Neural crest cell (in vitro differentiated cells): ENCODE data around the gene CAPN9. TPM values are rescaled to one million over a fixed set of nuclear protein-coding genes. Genes with fewer than 3 reads are reported as not detected.

Source experiments
- DNase-seq: peaks from one replicate; pipeline ENCODE4 v3.0.0; 2021; ENCODE audit warnings: low read depth, mixed read lengths, low spot score
- H3K27ac Mint-ChIP-seq: one replicate; pipeline ENCODE4 v1.8.0; 2021; ENCODE audit warnings: mild to moderate bottlenecking, mixed read lengths; ENCODE audit not compliant: unreplicated experiment
- H3K27me3 Mint-ChIP-seq: 2 replicates; pipeline ENCODE4 v1.8.0; 2021; ENCODE audit warnings: low read depth, mild to moderate bottlenecking, mixed read lengths
- H3K36me3 Mint-ChIP-seq: 2 replicates; pipeline ENCODE4 v1.8.0; 2021; ENCODE audit warnings: low read depth, mild to moderate bottlenecking, mixed read lengths
- H3K4me1 Mint-ChIP-seq: 2 replicates; pipeline ENCODE4 v1.8.0; 2021; ENCODE audit warnings: mixed read lengths
- H3K4me3 Mint-ChIP-seq: one replicate; pipeline ENCODE4 v1.8.0; 2021; ENCODE audit warnings: mild to moderate bottlenecking, mixed read lengths
- H3K9me3 Mint-ChIP-seq: 2 replicates; pipeline ENCODE4 v1.8.0; 2021; ENCODE audit warnings: mixed read lengths
- total RNA-seq: library from RNA; stranded (reverse); gene quantifications from 2 replicates; pipeline ENCODE4 v1.2.1, GENCODE V29; 2021
- TF ChIP-seq, protein P1 (sequence below): fragments of 200-600 bp; sonication (generic); conservative IDR thresholded peaks from 2 replicates; pipeline ENCODE4 v1.5.0; 2021; ENCODE audit warnings: antibody characterized with exemption, mild to moderate bottlenecking

CAPN9 gene
- total RNA-seq, 1 donor from 2014 or later, result 4.0 TPM

DNA sequence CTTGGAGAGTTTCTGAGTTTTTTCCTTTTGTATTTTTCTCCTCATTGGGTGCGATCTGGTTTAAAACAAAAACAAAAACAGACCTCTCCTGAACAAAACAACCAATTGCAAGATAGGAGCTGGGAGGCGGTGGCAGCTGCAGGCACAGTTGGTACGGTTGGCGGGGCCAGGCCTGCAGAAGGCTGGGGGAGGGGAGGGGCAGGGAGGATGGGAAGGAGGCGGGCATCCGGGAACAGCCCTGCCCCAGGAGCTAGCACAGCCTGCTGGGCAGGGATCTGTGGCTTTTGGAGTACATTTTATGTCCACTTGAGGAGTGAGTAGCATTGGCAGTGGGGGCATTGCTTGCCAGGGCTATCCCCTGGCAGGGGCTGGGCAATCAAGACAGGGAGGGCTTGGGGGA is 5.2 kb downstream of the CAPN9 start:
- H3K36me3 Mint-ChIP-seq, result no peaks in the 10 kb centered on the region
- no peak overlapping the region for H3K27ac Mint-ChIP-seq
- no peaks in the 10 kb centered on the region for H3K27me3 Mint-ChIP-seq
- H3K4me1 Mint-ChIP-seq, result peaks cover 49% of the 10 kb centered on the region
- no peak overlapping the region for H3K4me3 Mint-ChIP-seq
- no peak for DNase-seq
- TF ChIP-seq, protein P1, sequence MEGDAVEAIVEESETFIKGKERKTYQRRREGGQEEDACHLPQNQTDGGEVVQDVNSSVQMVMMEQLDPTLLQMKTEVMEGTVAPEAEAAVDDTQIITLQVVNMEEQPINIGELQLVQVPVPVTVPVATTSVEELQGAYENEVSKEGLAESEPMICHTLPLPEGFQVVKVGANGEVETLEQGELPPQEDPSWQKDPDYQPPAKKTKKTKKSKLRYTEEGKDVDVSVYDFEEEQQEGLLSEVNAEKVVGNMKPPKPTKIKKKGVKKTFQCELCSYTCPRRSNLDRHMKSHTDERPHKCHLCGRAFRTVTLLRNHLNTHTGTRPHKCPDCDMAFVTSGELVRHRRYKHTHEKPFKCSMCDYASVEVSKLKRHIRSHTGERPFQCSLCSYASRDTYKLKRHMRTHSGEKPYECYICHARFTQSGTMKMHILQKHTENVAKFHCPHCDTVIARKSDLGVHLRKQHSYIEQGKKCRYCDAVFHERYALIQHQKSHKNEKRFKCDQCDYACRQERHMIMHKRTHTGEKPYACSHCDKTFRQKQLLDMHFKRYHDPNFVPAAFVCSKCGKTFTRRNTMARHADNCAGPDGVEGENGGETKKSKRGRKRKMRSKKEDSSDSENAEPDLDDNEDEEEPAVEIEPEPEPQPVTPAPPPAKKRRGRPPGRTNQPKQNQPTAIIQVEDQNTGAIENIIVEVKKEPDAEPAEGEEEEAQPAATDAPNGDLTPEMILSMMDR, result no peak
- no peaks in the 10 kb centered on the region for H3K9me3 Mint-ChIP-seq

DNA sequence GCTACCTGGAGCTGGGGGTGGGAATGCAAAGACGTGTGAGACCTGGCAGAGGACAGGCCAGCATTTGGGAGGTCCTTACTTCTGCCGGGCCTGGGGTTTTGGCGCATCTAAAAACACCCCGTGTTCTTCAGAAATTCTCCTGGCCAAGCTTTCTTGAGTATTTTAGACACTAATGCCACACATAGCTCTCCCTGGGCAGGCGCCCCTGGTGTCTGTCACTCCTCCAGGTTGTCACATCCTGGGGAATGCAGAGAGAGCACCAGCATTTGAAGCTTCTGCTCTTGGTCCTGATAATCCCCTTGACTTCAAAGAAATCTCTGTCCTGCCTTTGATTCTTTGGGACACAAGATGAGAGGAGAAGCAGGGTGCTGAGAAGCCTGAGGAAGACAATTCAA is 6.0 kb downstream of the CAPN9 start:
- no peak for DNase-seq
- Mint-ChIP-seq H3K4me3 (peak overlapping the region; percentile 20), H3K4me1 (peaks cover 49% of the 10 kb centered on the region), H3K27me3 (no peaks in the 10 kb centered on the region), H3K36me3 (no peaks in the 10 kb centered on the region), H3K27ac (peak overlapping the region; percentile 97), H3K9me3 (no peaks in the 10 kb centered on the region)
- TF ChIP-seq, protein P1, result no peak

DNA sequence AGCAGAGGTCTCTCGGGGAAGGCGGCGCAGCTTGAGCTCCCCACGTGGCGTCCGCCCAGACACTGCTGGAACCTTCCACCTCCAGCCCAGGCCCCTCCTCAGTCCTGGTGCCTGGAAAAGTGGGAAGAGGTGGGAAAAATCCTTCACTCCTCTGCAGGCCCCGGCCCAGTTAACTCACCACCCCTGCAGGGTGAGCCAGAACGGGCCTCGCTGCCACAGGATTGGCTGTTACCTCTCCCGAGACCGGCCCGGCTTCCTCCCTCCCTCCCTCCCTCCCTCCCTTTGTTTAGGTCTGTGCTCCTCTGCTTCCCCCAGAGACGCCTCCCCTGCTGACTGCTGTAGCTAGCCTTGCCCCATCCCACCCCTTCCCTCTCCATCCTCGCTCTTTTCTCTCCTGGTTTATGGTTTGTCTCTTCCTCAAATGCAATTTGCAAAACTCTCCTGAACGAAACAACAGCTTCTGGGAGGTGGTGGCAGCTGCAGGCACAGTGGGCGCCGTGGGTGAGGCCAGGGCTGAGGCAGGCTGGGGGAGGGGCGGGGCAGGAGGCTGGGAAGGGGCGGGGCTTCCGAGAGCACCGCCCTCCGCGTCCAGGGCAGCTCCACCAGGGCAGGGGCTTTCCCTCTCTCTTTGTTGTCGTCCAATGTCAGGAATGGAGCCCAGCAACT is 6.5 kb downstream of the CAPN9 start:
- H3K9me3 Mint-ChIP-seq, result no peaks in the 10 kb centered on the region
- H3K4me3 Mint-ChIP-seq, result peak overlapping the region; percentile 61
- TF ChIP-seq, protein P1, result no peak
- no peaks in the 10 kb centered on the region for H3K27me3 Mint-ChIP-seq
- peak; percentile 48 for DNase-seq
- H3K27ac Mint-ChIP-seq, result peak overlapping the region; percentile 97
- H3K36me3 Mint-ChIP-seq, result no peaks in the 10 kb centered on the region
- H3K4me1 Mint-ChIP-seq, result peaks cover 46% of the 10 kb centered on the region

DNA sequence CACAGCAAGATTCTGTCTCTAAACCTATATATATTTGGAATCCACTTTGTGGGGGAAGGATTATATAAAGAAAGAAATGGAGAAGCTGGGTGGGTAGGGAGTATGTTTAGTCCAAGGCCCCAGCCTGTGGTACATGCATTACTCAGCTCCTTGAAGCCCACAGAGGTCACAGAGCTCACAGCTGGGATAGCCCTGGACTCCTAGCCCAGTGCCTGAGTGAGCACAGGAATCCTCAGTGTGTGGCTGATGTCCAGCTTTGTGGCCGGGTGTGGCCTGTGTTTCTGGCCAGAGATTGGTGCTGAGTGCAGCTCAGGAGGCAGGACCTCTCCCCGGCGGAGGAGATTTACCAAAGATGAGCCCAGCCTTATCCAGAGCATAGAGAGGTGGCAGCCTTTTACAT is 7.6 kb downstream of the CAPN9 start:
- peaks cover 35% of the 10 kb centered on the region for H3K4me1 Mint-ChIP-seq
- H3K27me3 Mint-ChIP-seq, result no peaks in the 10 kb centered on the region
- H3K36me3 Mint-ChIP-seq, result no peaks in the 10 kb centered on the region
- no peaks in the 10 kb centered on the region for H3K9me3 Mint-ChIP-seq
- DNase-seq, result no peak
- TF ChIP-seq, protein P1, result no peak
- no peak overlapping the region for H3K4me3 Mint-ChIP-seq
- no peak overlapping the region for H3K27ac Mint-ChIP-seq

DNA sequence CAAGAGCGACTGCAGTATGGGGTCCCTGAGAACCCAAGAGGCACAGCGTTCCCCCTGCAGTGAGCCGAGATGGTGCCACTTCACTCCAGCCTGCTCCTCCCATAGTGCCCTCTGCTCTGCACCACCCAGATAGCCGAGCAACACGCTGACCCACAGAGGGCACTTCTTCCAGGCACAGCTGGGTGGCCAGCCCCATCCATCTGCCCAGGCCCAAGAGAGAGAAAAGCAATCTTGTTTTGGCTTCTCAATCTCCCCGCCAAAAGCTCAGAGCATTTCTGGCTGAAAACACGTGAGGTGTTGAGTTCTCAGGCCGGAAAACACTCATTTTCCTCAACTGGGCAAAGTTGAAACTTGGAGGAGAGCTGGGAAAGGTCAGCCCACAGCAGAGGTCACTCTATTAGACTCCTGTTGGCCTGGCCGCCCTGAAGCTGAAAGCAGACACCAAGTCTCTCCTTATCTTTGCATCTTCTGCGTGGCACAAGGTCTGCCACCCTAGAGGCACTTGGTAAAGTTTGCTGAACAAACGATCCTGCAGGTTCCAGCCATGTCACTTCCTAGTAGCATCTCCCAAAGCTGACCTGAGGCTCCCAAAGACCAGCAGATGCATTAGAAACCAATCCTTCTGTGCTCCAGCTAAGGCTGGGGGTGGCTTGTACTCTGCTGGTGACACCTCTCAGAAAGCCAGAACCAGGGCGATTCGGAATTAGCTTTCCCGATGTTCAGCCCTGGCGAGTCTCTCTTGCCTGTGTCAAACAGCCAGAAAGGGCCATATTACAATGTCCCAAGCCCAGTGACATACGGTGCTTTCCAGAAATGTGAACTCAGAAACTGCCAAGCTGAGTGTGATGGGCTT is 10.9 kb downstream of the CAPN9 start:
- no peaks in the 10 kb centered on the region for H3K9me3 Mint-ChIP-seq
- H3K4me3 Mint-ChIP-seq, result no peak overlapping the region
- H3K27me3 Mint-ChIP-seq, result no peaks in the 10 kb centered on the region
- H3K4me1 Mint-ChIP-seq, result peaks cover 20% of the 10 kb centered on the region
- TF ChIP-seq, protein P1, result no peak
- DNase-seq, result no peak
- no peak overlapping the region for H3K27ac Mint-ChIP-seq
- H3K36me3 Mint-ChIP-seq, result no peaks in the 10 kb centered on the region
